Spleen (tissue), 7 donors: ENCODE results near the gene PICALM.

Experiments used
- CTCF ChIP-seq, 11 experiments: fragments of 200-600 bp in 7 of 11; fragments of 450-650 bp in 4 of 11; sonication (generic) in 4 of 11; IDR thresholded peaks in 8 of 11; conservative IDR thresholded peaks in 3 of 11; 1 replicate in 7 of 11; 2 replicates in 4 of 11; pipeline versions ENCODE4 v1.4.0 to v1.8.0; 2016 to 2021; ENCODE audit warnings: antibody characterized with exemption in 11 of 11, inconsistent platforms in 4 of 11, mild to moderate bottlenecking in 1 of 11
- POLR2A ChIP-seq, 3 donors: fragments of 450-650 bp; IDR thresholded peaks; one replicate each; pipeline ENCODE4 v1.5.1; 2017; ENCODE audit warnings: antibody characterized with exemption in 3 of 3, mild to moderate bottlenecking in 1 of 3
- POLR2AphosphoS5 ChIP-seq, 3 donors: sonication (generic); formaldehyde crosslinking; IDR thresholded peaks; one replicate each; pipeline ENCODE4 v1.5.1; 2017; ENCODE audit warnings: antibody characterized with exemption in 3 of 3
- donor health status: DM: no; HTN: no; CAD: no; lungs with moderate emphysema.
- donor health status: DM: no; HTN: no; CAD: no.
- donor health status: DM: no; HTN: no; CAD: no.

- TF ChIP-seq CTCF (IDR thresholded peaks at IDR 0.05 in 8 of 11, conservative IDR thresholded peaks at IDR 0.05 in 3 of 11) (no peak), POLR2AphosphoS5 (IDR thresholded peaks at IDR 0.05) (no peak), POLR2A (IDR thresholded peaks at IDR 0.05) (no peak)
Observed at GRCh38 chr11:85914425-85914824, 154.5 kb downstream of the PICALM start.
